Gastrocnemius medialis (tissue), 4 donors: ENCODE results near the gene CEP112.

ENCODE experiments used
- POLR2A ChIP-seq, 2 donors: fragments of 450-650 bp; IDR thresholded peaks; one replicate each; pipeline ENCODE4 v1.6.1; 2017; ENCODE audit warnings: antibody characterized with exemption in 2 of 2, mild to moderate bottlenecking in 2 of 2, moderate library complexity in 2 of 2
- TF ChIP-seq, protein P1 (sequence below), 5 experiments: fragments of 450-650 bp in 3 of 5; fragments of 200-600 bp in 2 of 5; sonication (generic) in 2 of 5; IDR thresholded peaks in 4 of 5; conservative IDR thresholded peaks in 1 of 5; 1 replicate in 4 of 5; 2 replicates in 1 of 5; pipeline ENCODE4 v1.5.1; 2016 to 2019; ENCODE audit warnings: antibody characterized with exemption in 5 of 5, mild to moderate bottlenecking in 3 of 5, moderate library complexity in 3 of 5

DNA sequence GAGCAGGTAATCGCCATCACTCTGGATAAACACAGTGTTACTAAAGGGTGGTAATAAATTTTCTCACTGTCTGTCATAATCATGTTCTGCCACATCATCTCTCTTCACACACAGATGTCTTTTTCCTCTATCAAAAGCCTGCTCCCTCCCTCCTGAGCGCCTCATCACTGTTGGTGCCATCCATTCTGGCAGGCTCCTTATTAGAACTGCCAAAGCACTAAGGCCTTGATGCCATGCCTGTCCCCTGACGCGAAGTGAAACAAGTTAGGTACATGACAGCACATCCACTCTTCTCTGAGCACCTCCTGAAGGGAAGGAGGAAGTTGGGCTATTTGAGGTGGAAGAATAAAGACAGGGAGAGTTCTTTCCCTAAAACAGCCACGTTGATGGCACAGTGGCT is 592.3 kb downstream of the CEP112 start:
- TF ChIP-seq POLR2A (IDR thresholded peaks at IDR 0.05) = no peak
- TF ChIP-seq, protein P1, sequence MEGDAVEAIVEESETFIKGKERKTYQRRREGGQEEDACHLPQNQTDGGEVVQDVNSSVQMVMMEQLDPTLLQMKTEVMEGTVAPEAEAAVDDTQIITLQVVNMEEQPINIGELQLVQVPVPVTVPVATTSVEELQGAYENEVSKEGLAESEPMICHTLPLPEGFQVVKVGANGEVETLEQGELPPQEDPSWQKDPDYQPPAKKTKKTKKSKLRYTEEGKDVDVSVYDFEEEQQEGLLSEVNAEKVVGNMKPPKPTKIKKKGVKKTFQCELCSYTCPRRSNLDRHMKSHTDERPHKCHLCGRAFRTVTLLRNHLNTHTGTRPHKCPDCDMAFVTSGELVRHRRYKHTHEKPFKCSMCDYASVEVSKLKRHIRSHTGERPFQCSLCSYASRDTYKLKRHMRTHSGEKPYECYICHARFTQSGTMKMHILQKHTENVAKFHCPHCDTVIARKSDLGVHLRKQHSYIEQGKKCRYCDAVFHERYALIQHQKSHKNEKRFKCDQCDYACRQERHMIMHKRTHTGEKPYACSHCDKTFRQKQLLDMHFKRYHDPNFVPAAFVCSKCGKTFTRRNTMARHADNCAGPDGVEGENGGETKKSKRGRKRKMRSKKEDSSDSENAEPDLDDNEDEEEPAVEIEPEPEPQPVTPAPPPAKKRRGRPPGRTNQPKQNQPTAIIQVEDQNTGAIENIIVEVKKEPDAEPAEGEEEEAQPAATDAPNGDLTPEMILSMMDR (IDR thresholded peaks at IDR 0.05 in 4 of 5, conservative IDR thresholded peaks at IDR 0.05 in 1 of 5) = no peak
